Measurements from ENCODE around the gene NEURL1.

NEURL1 gene

DNA sequence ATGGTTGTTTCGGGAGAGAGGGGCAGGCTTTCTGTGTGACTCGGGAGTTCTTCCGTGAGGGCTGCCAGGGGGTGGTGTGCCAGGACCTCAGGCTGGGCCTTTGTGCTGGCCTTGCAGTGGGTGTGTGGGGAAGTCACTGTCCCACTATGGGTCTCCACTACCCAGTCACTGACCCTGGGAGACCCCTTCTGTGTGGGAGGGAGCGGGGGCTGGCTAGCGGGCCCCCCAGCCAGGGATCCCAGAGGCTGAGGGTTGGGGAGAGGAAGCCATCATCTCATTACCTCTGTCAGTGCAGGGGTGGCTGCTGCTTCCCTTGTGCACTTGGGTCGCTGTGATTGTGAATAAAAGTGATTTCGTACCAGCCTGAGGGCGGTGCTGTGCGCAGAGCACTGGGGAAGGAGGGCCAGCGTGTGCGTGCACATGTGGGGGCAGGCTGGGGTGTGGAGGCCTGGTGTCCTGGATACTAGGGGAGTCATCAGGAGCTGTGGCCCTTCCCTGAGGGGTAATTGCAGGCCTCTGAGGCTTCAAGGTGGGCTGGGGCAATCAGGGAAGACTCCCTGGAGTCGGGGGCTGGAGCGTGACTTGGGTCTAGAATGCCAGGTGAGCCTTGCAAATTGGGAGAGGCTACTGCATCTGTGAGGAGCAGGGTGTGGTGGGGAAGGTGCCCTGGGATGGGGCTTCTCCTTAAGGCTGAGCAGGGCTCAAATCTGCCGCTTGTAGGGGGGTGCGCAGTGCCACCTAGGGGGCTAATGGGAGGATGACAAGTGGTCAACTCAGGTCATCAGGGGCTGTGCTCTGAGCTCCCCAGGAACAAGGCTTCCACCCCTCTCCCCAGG lies 98.9 kb downstream of the NEURL1 start:
- DNase-seq (ENCODE audit: low read depth) = peak; percentile 59
- TF ChIP-seq, protein P1, sequence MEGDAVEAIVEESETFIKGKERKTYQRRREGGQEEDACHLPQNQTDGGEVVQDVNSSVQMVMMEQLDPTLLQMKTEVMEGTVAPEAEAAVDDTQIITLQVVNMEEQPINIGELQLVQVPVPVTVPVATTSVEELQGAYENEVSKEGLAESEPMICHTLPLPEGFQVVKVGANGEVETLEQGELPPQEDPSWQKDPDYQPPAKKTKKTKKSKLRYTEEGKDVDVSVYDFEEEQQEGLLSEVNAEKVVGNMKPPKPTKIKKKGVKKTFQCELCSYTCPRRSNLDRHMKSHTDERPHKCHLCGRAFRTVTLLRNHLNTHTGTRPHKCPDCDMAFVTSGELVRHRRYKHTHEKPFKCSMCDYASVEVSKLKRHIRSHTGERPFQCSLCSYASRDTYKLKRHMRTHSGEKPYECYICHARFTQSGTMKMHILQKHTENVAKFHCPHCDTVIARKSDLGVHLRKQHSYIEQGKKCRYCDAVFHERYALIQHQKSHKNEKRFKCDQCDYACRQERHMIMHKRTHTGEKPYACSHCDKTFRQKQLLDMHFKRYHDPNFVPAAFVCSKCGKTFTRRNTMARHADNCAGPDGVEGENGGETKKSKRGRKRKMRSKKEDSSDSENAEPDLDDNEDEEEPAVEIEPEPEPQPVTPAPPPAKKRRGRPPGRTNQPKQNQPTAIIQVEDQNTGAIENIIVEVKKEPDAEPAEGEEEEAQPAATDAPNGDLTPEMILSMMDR (conservative IDR thresholded peaks at IDR 0.05; ENCODE audit: low read depth, low read length) = peak; percentile 75
- no peak overlapping the region for H3K4me3 ChIP-seq (ENCODE audit: low read depth, low read length)

DNA sequence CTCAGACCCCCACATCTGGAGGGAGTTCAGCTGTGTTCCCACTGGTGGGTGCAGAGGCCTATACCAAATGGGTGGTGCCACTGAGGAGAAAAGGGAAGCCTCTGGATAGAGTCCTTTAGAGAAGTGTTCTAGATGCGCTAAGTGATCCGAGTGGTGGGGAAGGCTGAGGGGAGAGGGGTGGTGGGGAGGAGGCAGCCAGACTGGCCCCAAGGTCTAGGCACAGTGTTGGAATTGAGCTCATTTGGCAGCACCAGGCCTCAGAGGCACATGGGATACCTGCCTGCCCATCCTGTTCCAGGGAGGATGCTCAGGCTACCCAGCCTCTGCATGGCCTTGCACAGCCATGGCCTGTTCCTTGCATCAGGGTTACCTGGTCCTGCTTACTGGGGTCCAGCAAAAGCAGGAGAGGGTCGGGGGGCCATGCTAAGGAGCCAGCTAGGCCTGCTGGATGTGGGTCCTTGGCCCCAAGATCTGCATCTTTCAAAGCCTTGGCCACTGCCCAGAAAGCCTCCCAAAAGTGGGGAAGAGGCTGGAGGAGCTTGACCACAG lies 99.6 kb downstream of the NEURL1 start:
- TF ChIP-seq, protein P1 (conservative IDR thresholded peaks at IDR 0.05; ENCODE audit: low read depth, low read length) = no peak
- no peak overlapping the region for H3K4me3 ChIP-seq (ENCODE audit: low read depth, low read length)
- no peak for DNase-seq (ENCODE audit: low read depth)

DNA sequence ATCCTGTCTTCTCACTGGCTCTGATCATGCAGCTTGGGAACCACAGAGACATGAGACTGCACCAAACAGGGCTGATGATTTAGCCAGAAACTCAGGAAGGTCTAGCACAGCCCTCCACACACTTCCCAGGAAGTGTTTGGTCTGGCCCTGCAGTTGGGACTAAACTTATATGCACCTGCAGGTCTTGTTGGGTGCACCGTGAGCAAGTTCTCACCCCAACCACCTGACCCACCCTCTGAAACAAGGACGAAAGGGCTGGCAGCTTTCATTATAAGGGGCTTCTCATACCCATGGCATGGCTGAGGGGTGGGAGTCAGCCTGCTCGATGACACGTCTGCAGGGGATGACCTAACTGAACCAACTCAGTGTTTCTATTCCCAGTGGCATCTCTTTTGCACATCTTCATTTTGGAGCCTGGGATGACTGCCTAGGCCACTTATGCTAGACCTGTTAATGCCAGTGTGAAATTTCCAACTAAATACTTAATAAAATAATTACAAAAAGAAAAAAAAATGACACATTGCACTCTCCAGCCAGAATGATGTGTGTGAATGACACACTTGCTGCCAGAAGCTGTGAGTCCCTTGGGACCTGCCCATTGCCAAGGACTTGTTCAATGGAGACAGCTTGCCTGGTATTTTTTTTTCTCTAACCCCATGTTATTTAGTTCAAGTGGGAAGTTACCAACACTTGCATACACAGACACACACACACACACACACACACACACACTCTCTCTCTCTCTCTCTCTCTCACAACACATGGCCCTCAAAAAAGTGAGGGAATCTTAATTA lies 102.6 kb downstream of the NEURL1 start:
- no peak overlapping the region for H3K4me3 ChIP-seq (ENCODE audit: low read depth, low read length)
- TF ChIP-seq, protein P1 (conservative IDR thresholded peaks at IDR 0.05; ENCODE audit: low read depth, low read length) = no peak
- no peak for DNase-seq (ENCODE audit: low read depth)

DNA sequence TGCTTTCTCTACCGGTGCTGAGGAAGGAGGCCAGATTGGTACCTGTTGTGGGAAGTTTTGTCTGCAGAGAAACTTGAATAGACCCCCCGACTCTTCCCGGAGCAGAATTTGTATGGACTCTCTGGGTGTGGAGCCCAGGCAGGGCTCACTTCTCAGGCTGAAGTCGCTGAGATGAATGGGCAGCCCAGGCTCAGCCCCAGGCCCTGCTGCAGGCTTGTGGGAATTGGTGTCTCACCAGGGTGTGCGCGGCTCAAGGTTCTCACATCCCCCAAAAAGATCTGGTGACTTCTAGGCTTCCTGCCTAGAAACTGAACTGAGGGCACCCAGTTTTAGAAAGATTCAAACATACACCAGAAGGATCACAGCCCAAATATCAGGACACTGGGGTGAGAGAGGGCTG lies 103.5 kb downstream of the NEURL1 start:
- TF ChIP-seq, protein P1 (conservative IDR thresholded peaks at IDR 0.05; ENCODE audit: low read depth, low read length) = no peak
- no peak for DNase-seq (ENCODE audit: low read depth)
- H3K4me3 ChIP-seq (ENCODE audit: low read depth, low read length) = no peak overlapping the region

DNA sequence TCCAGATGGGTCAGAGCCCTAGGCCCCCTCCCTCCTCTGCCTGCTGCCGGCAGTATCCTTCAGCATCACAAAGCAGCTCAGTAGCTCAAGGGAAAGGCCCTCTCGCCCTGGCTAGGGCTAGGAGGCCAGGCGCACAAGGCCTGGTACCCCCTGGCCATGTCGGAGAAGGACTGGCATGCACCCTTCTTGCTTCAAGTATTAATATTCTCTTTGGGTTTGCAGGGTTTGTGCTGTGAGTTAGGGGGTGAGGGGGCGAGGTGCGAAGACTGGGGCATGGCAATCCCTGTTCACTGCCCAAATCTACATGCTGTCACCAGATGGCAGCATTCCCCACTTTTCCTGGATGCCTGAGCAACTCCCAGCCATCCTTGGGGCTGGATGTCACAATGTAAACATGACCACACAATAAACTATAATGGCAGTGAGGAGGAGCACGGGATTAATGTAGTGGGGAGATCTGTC lies 105.2 kb downstream of the NEURL1 start:
- no peak overlapping the region for H3K4me3 ChIP-seq (ENCODE audit: low read depth, low read length)
- DNase-seq (ENCODE audit: low read depth) = peak; percentile 79
- TF ChIP-seq, protein P1 (conservative IDR thresholded peaks at IDR 0.05; ENCODE audit: low read depth, low read length) = peak; percentile 82

DNA sequence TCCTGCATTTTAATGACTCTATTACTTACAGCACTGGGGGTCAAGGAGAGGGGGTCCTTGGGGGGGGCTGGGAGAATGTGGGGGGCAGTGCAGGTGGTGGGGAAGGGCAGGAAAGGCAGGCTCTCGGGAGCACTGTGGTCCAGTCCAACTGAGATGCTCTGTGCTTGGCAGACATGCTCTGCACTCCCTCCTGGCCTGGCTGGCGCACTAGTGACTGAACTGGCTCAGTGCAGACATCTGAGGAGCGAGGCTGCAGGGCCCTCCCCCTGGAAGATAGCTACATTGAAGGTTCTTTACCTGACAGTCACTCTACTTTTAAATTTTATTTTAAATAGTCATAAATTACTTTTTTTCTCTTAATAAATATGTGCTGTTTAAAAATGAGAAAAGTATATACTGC lies 105.7 kb downstream of the NEURL1 start:
- no peak for DNase-seq (ENCODE audit: low read depth)
- H3K4me3 ChIP-seq (ENCODE audit: low read depth, low read length) = no peak overlapping the region
- TF ChIP-seq, protein P1 (conservative IDR thresholded peaks at IDR 0.05; ENCODE audit: low read depth, low read length) = no peak
